GM19395 (cell line): ENCODE data around the gene TRIM63.

Experiments
- ATAC-seq: cut with Tn5 transposase; IDR thresholded peaks from one replicate; pipeline ENCODE4 v1.9.1; 2021; ENCODE audit warnings: mild to moderate bottlenecking, moderate library complexity; ENCODE audit not compliant: unreplicated experiment

TRIM63 gene

DNA sequence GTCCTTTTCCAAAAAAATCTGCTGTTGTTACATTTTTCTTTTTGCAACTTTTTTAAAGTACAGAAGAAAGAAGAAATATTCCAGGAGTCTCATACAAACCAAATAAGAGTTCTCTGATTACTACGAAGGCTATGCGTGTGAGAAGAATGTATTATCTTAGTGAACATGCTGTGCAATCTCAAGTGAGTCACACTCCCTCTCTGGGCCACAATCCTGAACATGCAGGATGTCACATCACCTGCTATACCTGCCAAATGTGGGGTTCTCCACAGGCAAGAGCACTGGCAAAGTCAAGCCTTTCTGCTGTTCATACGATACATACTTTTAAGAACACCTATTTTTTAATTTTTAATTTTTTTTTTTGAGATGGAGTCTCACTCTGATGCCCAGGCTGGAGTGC, 21.7 kb upstream of the TRIM63 start:
- ATAC-seq: no peak

DNA sequence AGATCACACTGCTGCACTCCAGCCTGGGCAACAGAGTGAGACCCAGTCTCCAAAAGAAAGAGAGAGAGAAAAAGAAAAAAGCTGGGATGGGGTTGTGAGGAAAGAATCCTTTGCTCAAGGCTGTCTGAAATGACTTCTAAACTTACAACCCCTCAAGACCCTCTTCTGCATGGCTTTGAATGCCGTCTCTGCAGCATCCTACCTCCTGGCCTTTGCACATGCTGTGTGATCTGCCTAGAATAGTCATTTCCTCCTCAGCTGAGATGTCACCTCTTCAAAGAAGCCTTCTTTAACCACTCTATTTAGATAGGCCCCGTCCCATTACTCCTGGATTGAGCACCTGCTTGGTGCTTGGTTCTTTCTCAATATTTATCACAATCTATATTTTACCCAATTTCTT, 17.4 kb upstream of the TRIM63 start:
- no peak for ATAC-seq

DNA sequence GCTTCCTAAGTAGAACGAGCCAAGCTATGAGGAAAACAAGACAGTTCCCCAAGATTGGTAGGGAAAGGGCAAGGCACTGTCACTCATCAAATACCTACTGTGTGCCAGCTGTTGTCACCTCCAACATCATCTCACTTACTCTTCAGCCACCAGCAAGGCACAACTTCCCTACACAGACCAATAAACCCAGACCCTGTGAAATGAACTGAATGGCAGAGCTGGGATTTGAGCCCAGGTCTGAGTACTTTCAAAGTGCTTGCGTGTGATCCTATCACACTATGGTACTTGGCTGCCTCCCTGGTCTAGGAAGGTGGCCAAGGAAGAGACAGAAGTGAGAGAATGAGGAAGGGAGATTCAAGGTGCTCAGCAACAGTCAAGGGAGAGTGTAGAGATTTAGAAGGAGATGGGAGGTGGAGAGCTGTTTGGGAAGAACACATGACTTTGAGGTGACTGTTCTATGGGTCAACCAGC, 16.7 kb upstream of the TRIM63 start:
- ATAC-seq: no peak

DNA sequence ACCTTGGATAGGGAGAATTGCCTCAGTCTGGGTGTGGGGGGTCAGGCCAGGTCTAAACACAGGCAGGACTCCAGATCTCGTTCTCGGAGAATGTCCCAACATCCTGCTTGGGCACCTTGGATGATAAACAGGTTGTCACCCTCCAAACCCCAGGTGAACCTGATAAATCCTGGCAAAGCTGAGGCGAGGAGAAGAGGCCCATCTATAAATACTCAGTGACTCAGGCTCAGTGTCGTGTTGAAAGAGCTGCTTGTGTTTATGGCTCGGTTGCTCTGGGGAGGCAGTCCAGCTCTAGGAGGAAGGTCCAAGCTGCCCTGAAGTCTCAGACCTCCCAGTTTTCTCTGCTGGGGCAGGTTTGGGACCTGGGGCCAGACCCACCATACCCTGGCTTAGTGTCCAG, 15.8 kb upstream of the TRIM63 start:
- ATAC-seq: no peak

DNA sequence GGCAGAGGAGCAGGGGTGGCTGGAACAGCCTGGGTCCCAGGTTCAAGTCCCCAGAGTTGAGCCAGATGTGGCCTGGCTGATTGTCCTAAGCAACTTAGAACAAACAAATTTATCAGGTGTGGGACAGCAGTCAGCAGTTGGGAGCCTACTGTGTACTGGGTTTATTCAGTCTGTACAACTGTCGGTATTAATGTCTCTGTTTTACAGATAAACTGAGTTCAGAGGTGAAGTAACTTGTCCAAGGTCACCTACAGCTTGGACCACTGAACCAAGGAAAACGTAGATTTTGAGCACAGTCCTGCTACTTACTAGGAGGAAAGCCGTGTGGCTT, 14.6 kb upstream of the TRIM63 start:
- ATAC-seq: no peak

DNA sequence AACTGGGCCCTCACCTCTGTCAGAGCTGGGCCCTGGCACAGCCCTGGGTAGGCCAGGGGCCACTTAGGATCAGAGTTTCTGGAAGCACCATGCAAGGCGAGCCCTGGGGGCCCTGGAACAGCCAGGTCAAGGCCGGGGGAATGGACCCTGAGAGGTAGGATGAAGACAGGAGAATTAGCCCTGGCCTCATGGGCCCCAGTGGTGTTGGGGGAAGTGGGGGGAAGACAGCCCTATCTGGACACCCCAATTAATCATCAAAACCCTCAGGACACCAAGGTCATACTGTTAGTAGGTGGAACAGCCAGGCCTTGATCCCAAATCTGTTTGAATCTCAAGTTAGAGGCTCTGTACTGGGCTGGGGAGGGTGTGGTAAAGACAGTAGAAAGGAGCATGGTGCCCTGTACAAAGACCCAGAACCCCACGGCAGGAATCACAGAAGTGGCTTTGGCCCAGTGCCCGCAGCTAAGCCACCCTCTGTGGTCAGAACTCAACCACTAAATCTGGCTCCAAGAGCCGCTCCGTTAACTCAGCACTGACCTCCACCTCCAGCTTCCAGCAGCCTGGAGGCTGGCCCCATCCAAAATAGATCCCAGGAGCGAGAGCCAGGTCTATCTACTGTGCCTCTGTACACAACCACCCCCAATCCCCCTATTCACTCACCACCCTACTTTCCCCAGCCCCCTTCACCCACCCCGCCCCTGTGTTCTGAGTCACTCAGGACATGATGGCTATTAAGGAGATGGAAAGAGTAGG, 14.0 kb upstream of the TRIM63 start:
- no peak for ATAC-seq

DNA sequence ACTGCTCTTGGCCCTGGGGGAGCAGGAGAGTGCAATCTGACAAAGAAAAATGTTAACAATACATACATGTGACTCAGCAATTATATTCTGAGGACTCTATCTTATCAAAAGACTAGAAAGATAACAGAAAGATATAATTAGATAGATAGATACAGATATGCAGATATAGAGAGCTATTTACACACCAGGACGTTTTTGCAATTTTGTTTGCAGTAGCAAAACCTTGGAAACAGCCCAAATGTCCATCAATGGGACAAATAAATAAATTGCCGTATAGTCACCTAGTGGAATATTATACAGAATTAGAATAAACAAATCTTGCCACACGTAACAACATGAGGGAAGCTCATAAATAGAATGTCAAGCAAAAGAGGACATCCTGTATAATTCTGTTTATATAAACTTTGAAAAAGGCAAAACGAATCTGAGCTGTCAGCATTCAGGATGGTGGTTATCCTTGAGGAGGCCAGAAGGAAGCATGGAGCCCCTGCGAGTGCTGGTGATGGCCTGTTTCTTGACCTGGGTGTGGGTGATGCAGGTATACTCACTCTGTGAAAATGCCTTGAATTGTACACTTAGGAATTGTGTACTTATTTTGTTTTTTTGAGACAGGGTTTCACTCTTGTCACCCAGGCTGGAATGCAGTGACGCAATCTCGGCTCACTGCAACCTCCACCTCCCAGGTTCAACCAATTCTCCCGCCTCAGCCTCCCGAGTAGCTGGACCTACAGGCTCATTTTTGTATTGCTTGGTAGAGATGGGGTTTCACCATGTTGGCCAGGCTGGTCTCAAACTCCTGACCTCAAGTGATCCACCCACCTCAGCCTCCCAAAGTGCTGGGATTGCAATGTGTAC, 12.8 kb upstream of the TRIM63 start:
- ATAC-seq: no peak

DNA sequence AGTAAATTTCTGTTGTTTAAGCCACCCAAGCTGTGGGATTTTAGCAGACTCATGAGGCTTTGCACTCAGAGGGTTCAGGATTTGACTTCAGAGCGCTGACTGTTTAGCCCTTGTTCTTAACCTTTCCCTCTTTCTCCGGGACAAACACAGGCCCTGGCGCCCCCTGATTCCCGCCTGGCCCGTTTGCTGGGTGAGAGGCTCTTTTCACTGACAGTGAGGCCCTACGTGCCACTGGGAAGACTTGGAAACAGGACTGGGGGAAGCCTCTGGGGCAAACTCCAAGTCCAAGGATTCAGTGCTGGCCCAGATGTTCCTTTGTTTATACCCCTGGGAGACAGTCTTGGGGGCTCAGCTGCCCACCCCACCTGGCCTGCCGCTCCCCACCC, 11.7 kb upstream of the TRIM63 start:
- no peak for ATAC-seq

DNA sequence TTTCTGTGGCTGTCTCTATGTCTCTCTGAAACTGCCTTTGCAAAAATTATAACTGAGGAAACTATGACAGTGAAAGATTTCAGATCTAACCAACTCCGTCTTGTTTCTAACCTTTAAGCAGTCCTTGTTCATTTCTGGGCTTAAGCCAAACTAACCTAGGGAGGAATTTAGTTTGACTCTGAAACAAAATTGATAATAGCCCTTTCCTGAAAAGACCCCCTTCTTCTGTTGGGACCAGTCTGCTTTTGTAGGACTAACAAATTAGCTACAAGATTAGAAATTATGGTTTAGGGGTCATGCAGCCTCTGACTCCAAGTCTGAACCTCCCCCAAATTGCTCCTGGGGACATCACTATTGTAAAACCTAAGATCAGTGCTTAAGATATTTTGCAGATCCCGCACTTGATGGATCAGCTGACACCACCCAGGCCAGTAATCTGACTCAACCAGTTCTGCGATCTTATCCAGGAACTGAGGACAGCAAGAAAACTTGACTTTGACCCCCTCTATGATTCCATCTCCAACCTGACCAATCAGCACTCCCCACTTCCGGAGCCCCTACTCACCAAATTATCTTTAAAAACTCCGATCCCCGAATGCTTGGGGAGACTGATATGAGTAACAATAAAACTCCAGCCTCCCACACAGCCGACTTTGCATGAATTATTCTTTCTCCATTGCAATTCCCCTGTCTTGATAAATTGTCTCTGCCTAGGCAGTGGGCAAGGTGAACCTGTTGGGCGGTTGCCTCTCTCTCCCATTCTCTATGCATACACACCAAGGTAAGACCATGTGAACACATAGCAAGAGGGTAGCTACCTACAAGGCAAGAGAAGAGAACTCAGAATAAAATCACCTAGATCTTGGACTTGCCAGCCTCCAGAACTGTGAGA, 11.1 kb upstream of the TRIM63 start:
- ATAC-seq: no peak

DNA sequence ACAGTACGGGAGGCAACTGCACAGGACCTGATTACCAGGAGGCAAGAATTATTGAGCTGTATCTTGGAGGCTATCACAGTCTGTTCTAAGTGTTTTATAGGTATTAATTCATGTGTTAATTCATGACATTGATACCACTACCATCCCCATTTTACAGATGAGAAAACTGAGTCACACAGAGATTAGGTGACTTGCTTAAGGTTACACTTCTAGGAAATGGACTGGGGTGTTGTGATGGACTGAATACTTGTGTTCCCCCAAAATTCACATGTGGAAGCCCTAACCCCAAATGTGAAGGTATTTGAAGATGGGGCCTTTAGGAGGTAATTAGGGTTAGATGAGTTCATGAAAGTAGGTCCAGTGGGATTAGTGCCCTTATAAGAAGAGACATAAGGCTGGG, 10.1 kb upstream of the TRIM63 start:
- ATAC-seq: no peak

DNA sequence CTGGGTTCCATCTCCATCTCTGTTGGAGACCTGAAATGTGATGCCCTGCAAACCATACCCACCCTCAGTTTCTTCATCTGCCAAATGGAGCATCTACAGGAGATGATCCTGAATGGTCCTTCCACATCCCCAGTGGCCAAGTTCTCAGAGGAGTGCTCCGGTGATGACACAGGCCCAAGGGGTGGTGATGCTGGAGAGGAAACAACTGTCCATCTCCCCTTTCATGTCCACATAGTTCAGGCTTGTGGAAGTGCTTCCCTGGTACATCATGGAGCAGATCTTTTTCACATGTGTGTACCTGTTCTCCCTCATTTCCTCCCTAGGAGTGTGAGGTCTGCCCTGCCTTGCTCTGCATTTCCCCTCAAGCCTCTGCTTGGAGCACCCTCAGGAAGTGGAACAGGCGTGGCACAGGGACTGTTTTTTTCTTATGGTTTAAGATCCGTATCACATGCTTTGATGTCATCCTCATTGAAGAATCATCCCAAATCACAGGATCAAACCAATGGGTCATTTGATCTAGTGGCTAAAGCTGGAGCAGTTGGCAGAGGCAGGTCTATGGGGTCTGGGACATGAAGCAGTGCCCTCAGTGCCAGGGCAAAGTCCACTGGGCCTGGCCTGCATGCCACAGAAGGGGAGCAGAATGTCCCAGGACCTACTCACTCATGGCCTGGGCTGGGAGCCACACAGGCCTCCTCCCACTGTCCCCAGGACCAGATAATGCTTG, 8.2 kb upstream of the TRIM63 start:
- no peak for ATAC-seq

DNA sequence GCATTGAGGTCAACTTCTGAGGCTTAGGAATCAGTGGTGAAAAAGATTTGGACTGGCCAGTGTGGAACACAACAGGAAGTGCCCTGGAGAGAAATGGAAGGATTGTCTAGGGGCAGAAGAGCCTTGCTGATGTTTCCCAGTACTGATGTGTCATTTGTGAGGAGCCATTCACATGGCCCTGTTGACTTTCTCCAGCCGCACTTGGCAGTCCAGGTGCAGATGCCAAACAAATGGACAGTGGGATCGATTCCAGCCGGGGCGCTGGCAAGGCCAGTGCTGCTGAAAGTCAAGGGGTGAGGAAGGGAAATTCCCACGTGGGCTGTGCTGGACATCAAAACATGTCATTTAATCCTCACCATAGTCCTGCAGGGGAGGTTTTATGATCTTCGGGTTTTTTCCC, 4.9 kb upstream of the TRIM63 start:
- ATAC-seq: no peak

DNA sequence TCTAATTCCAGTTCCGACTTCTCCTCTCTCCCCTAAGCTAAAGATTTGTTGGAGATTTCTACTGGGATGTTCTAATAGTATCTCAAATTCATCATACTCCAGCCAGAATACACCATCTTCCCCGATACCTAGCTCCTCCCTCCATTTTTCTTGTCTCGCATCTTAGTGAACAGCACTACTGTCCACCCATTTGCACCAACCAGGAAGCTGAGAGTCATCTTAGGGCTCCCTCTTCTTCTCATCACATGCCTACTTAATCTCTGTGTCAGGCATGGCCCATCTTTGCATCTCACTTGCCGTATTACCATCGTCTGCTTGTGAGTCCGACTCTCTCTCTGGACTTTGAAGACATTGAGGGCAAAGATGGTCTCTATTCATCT, 3.5 kb upstream of the TRIM63 start:
- ATAC-seq: no peak

DNA sequence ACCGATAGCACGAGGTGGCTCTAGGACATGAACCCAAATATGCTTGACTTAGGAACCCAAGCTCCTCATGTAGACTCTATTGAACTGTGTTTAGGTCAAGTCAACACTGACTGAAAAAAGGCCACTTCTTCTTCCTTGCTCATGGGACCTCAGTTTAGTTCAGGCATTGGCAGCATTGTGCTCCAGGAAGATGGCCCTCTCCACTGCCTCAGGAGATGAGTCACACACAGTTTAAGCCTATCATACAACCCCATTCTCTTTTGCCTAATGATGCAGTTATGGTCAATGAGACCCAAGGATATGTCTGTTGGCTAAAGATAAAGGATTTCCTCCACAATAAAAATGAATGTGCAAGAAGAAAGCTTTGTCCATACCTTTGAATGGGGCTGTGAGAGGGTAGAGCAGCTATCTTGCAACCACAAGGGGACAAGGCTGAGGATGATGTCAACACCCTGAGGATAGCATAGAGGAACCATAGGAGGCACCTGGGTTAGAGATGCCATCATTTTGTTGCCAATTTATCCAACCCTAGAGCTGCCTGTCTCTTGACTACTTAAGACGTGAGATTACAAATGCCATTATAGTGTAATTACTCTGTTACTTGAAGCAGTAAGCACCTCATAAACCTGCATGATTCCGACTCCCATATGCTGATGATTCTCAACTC, 3.0 kb upstream of the TRIM63 start:
- ATAC-seq: no peak

DNA sequence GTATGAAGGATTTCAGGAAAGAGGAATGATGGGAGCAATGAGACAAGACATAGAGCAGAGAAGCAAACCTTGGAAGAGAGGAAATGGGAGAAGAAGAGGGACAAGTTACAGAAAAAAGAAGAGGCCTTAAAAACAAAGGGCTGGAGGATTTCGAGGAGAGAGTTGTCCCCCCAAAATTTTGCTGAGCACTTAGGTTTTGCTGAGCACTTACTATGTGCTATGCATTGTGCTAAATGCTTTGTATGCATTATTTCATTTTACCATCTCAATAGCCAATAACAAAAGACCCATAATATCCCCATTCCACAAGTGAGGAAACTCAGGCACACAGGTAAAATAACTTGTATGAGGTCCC, 2.5 kb upstream of the TRIM63 start:
- no peak for ATAC-seq

DNA sequence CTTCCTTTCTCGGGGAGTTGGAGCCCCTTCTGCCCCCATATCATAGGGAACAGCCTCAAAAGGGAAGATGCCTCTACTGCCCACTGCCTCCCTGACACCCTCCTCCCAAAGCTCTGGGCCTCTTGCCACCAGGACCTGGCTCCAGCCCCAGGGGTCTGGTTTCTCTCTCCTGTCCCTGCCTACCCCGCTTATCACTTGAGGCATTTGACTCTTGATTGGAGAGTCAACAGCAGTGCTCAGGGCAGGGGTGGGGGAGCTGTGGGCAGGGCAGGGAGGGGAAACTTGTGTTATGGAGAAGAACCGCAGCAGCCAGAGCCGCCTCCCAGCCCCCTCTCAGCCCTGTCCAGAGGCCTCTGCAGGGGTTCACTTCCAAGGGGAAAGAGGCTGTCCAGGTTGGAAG, 573 bp downstream of the TRIM63 start:
- ATAC-seq: no peak

DNA sequence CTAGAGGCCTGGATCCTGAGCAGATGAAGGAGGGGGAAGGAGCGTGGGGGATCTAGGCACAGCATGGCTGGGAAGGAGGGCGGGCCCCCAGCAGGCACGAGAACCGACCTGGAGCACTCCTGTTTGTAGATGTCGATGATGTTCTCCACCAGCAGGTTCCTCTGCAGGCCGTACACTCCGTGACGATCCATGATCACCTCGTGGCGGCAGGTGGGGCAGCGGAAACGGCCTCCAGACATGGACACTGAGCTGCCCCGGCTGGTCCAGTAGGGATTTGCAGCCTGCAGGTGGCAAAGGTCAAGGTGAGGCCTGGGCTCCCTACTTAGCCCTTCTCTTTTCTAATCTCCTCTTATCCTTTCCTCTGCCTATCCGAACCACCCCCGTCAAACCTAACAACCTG, 1.3 kb downstream of the TRIM63 start:
- ATAC-seq: no peak

DNA sequence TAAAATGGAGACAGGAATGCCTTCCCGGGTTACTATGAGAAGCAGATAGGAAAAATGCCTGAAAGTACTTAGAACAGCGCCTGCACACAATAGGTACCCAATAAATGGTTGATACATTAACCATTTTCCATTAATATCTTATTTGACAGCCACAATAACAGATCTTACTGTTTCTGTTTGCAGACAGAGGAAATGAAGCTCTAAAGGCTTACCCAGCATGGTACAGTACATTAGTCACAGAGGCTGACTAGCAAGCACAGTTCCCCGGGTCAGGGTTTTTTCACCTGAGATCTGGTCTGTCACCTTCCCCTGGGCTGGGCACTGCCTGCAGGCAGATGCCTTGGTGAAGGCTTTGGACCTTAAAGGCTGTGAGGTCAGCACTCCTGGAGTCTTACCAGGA, 2.9 kb downstream of the TRIM63 start:
- no peak for ATAC-seq

DNA sequence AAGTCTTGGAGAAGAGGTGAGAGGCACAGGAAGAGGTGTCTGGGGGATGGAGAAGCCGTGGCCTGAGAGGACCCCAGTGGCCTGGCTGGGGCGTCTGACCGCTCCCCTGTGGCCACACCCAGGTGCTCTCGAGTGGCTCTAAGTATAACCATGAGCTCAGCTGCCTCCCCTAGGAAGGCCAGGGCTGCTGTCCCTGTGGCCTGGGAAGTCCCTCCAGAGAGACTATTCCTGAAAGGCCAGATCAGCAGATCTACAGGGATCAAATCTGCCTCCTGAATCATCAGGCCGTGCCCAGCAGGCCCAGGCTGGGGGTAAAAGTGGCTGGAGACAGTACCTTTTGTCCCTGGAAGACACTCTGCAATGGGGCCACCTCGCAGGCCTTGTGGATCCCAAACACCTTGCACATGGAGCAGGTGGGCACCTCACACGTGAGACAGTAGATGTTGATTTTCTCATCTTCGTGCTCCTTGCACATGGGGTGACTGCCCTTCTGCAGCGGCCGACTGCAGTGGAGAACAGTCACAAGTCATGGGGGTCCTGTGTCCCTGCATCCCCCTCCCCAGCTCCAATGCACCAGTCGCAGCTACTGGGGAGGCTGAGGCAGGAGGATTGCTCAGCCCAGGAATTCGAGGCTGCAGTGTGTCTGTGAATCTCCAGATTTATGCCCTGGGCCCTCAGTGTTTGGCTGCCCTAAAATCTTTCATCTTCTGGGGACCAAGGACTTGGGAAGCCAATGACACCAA, 6.4 kb downstream of the TRIM63 start:
- no peak for ATAC-seq

DNA sequence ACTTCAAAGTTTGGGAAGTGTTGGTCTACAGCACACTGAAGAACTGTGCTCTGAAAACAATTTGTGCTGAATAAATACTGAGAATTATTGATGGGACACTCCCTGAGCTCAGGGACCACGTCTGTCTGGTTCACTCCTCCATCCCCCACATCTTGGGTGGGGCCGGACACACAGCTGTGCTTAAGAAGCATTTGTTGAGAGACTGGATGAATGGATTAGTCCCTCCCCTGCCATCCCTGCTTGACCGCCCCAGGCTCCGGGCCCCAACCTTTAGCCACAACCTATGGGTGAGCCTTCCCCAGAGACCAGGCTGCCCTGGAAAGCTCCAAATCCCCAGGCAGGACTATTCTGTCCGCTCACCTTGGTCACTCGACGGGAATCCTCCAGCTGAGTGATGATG, 7.5 kb downstream of the TRIM63 start:
- ATAC-seq: no peak
